Lower lobe of right lung (tissue), 2 donors: ENCODE results near the gene PIAS4. TPM values are rescaled to one million over a fixed set of nuclear protein-coding genes. Genes with fewer than 3 reads are reported as not detected.

Experiments
- ATAC-seq, 2 donors: fragments of 200-7000 bp; cut with Tn5 transposase; one replicate each; pipeline ENCODE4 v1.9.1; 2020 to 2022; ENCODE audit warnings: mild to moderate bottlenecking in 2 of 2, moderate library complexity in 2 of 2
- DNase-seq: peaks from one replicate; pipeline ENCODE4 v3.0.0-alpha.2; 2020
- H3K27ac ChIP-seq: fragments of 200-600 bp; one replicate; pipeline ENCODE4 v1.8.0; 2022
- H3K27me3 ChIP-seq: fragments of 200-600 bp; one replicate; pipeline ENCODE4 v1.8.0; 2022; ENCODE audit warnings: low read depth
- H3K36me3 ChIP-seq: fragments of 200-600 bp; one replicate; pipeline ENCODE4 v1.8.0; 2022; ENCODE audit warnings: mild to moderate bottlenecking
- H3K4me1 ChIP-seq: fragments of 200-600 bp; one replicate; pipeline ENCODE4 v1.8.0; 2022
- H3K4me3 ChIP-seq: fragments of 200-600 bp; one replicate; pipeline ENCODE4 v1.8.0; 2022; ENCODE audit warnings: mild to moderate bottlenecking
- H3K9me3 ChIP-seq: fragments of 200-600 bp; one replicate; pipeline ENCODE4 v1.8.0; 2022
- CTCF ChIP-seq: fragments of 200-600 bp; IDR thresholded peaks from one replicate; pipeline ENCODE4 v1.8.0; 2022; ENCODE audit warnings: antibody characterized with exemption, mild to moderate bottlenecking
- intact Hi-C: fragments of 100-400 bp; cut with DNase I; formaldehyde crosslinking; loops from one replicate; pipeline ENCODE4 v1.11.0; 2022
- total RNA-seq: library from RNA; stranded (reverse); fragmentation: NEBNext Ultra II Directional; extraction: Animal tissue kit (Norgen Biotek cat#: 25700); gene quantifications from one replicate; pipeline ENCODE4 v1.2.1, GENCODE V29; 2021
- donor health status: DM: no; HTN: yes; CAD: no; lungs with severe emphysema.

PIAS4 gene
- total RNA-seq, 1 donor from 2014 or later = 27.6 TPM

GRCh38 chr19:4068047-4068966, 60.8 kb downstream of the PIAS4 start:
- no peaks in the 10 kb centered on the region for H3K27me3 ChIP-seq
- H3K4me3 ChIP-seq = peak overlapping the region; percentile 88
- peak overlapping the region; percentile 94 for H3K27ac ChIP-seq
- H3K9me3 ChIP-seq = no peaks in the 10 kb centered on the region
- peaks cover 30% of the 10 kb centered on the region for H3K4me1 ChIP-seq
- intact Hi-C loops = no loop called here
- ATAC-seq (no peak), DNase-seq (peak; percentile 54)
- no peaks in the 10 kb centered on the region for H3K36me3 ChIP-seq
- TF ChIP-seq CTCF = no peak

- Histone ChIP-seq H3K4me3 (no peak overlapping the region), H3K27ac (no peak overlapping the region), H3K27me3 (no peaks in the 10 kb centered on the region), H3K4me1 (peaks cover 18% of the 10 kb centered on the region), H3K36me3 (no peaks in the 10 kb centered on the region), H3K9me3 (no peaks in the 10 kb centered on the region)
- DNase-seq = peak; percentile 89
- intact Hi-C loops = no loop called here
- TF ChIP-seq CTCF = no peak
- ATAC-seq = no peak
Observed at GRCh38 chr19:4069331-4069959, 61.9 kb downstream of the PIAS4 start.

GRCh38 chr19:4071610-4072009, 64.1 kb downstream of the PIAS4 start:
- Histone ChIP-seq H3K36me3 (no peaks in the 10 kb centered on the region), H3K4me1 (peaks cover 22% of the 10 kb centered on the region), H3K9me3 (no peaks in the 10 kb centered on the region), H3K27me3 (no peaks in the 10 kb centered on the region), H3K27ac (no peak overlapping the region), H3K4me3 (no peak overlapping the region)
- TF ChIP-seq CTCF = no peak
- intact Hi-C loops = no loop called here
- DNase-seq = no peak
- no peak for ATAC-seq

GRCh38 chr19:4075373-4075772, 67.8 kb downstream of the PIAS4 start:
- intact Hi-C loops = no loop called here
- Histone ChIP-seq H3K27ac (no peak overlapping the region), H3K9me3 (no peaks in the 10 kb centered on the region), H3K36me3 (no peaks in the 10 kb centered on the region), H3K4me1 (peaks cover 25% of the 10 kb centered on the region), H3K27me3 (no peaks in the 10 kb centered on the region), H3K4me3 (no peak overlapping the region)
- TF ChIP-seq CTCF = no peak
- ATAC-seq = peak; percentile 54 to 84
- peak; percentile 87 for DNase-seq

GRCh38 chr19:4077007-4077374, 69.5 kb downstream of the PIAS4 start:
- DNase-seq (no peak), ATAC-seq (peak in 1 of 2 donors; percentile 17)
- Histone ChIP-seq H3K27ac (peak overlapping the region; percentile 91), H3K4me3 (no peak overlapping the region), H3K27me3 (no peaks in the 10 kb centered on the region), H3K36me3 (no peaks in the 10 kb centered on the region), H3K9me3 (no peaks in the 10 kb centered on the region), H3K4me1 (peaks cover 25% of the 10 kb centered on the region)
- TF ChIP-seq CTCF = no peak
- intact Hi-C loops = no loop called here
